22Rv1 (cell line): ENCODE results near the gene TRPC4AP.

ENCODE experiments used
- ZFX ChIP-seq: fragments of 450-650 bp; IDR thresholded peaks from 2 replicates; pipeline ENCODE4 v1.6.1; 2017; ENCODE audit warnings: antibody characterized with exemption, borderline replicate concordance
- TF ChIP-seq, protein P1 (sequence below): fragments of 450-650 bp; IDR thresholded peaks from 2 replicates; pipeline ENCODE4 v1.5.1; 2017; ENCODE audit warnings: mild to moderate bottlenecking

DNA sequence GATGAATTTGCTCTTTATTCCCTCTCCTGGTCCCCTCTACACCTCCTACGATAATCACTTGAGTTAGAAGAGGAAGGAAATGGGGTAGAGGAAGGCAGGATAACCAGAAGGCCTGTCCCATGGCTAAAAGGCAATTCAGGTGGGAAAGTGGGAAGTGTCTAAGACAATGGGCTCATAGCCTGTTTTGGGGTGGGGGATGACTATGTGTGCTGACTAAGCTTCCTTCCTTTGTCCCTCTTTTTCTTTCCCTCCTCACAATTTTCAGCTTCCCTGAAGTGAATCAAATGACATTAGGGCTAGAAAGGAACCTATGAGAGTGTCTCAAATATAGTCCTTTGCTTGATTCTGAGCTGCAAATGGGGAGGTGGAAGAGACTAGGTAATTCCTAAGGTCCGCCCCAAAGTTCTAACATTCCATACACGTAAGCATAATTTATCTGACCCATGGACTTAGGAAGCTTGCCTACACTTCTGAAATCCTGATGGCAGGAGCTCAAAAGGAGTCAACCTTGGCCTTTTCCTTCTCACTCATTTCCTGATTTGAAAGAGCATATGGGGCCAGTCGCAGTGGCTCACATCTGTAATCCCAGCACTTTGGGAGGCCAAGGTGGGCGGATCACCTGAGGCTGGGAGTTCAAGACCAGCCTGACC is 30.3 kb upstream of the TRPC4AP start:
- TF ChIP-seq, protein P1, sequence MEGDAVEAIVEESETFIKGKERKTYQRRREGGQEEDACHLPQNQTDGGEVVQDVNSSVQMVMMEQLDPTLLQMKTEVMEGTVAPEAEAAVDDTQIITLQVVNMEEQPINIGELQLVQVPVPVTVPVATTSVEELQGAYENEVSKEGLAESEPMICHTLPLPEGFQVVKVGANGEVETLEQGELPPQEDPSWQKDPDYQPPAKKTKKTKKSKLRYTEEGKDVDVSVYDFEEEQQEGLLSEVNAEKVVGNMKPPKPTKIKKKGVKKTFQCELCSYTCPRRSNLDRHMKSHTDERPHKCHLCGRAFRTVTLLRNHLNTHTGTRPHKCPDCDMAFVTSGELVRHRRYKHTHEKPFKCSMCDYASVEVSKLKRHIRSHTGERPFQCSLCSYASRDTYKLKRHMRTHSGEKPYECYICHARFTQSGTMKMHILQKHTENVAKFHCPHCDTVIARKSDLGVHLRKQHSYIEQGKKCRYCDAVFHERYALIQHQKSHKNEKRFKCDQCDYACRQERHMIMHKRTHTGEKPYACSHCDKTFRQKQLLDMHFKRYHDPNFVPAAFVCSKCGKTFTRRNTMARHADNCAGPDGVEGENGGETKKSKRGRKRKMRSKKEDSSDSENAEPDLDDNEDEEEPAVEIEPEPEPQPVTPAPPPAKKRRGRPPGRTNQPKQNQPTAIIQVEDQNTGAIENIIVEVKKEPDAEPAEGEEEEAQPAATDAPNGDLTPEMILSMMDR = no peak
- TF ChIP-seq ZFX = no peak
